HepG2 (cell line): Measurements from ENCODE around the gene ZWILCH. TPM values are rescaled to one million over a fixed set of nuclear protein-coding genes. Genes with fewer than 3 reads are reported as not detected.

Experiments used
- ATAC-seq: fragments of 200-7000 bp; cut with Tn5 transposase; 3 replicates; pipeline ENCODE4 v1.9.1; 2020; ENCODE audit warnings: mild to moderate bottlenecking, moderate library complexity
- BruUV-seq: library from RNA; stranded (reverse); fragments of 400-500 nt; replicated peaks from 2 replicates; lab custom pipeline; 2021; lab: Mats Ljungman, UMichigan
- CTCF ChIA-PET: fragments of 300-600 bp; formaldehyde crosslinking; extraction: SDS; loops from one replicate; lab custom pipeline; 2021; ENCODE audit warnings: low total read pairs, inconsistent platforms, low intra/inter-chr PET ratio; lab: Yijun Ruan, JAX
- POLR2A ChIA-PET: fragments of 350-600 bp; sonication (Branson Sonifier 250); formaldehyde crosslinking; loops from one replicate; lab custom pipeline; 2020; ENCODE audit warnings: antibody characterized with exemption, inconsistent platforms; lab: Yijun Ruan, JAX
- DNase-seq: peaks from one replicate; pipeline ENCODE4 v3.0.0-alpha.2; 2015; ENCODE audit warnings: low spot score
- FAIRE-seq: peaks from 3 replicates; lab custom pipeline; 2011; peaks lifted over from hg19 to GRCh38; lab: Jason Lieb, UNC
- H2AFZ ChIP-seq: one replicate; pipeline ENCODE4 v1.6.1; 2011; ENCODE audit warnings: low read length, inconsistent platforms
- H3K27ac ChIP-seq: fragments of 300-600 bp; 3 replicates; pipeline ENCODE4 v1.8.0; 2011; ENCODE audit warnings: mixed run types, mild to moderate bottlenecking, mixed read lengths, low read length, inconsistent platforms; ENCODE audit not compliant: insufficient read depth; ENCODE audit errors: extremely low read length
- H3K27me3 ChIP-seq, 2 experiments: fragments of 200-600 bp in 1 of 2; 2 replicates in 1 of 2; 3 replicates in 1 of 2; pipeline versions ENCODE4 v1.6.0 to v1.8.0; 2011; ENCODE audit warnings: low read length in 2 of 2, mild to moderate bottlenecking in 2 of 2, moderate library complexity in 2 of 2, inconsistent platforms in 1 of 2; ENCODE audit not compliant: insufficient read depth in 2 of 2, control insufficient read depth in 1 of 2
- H3K36me3 ChIP-seq, 2 experiments: fragments of 200-600 bp in 1 of 2; replicated peaks in 1 of 2; 2 replicates in 1 of 2; 3 replicates in 1 of 2; pipeline versions ENCODE4 v1.5.1 to v1.8.0; 2011; ENCODE audit warnings: low read length in 2 of 2, inconsistent platforms in 1 of 2; ENCODE audit not compliant: insufficient read depth in 2 of 2, control insufficient read depth in 1 of 2
- H3K4me1 ChIP-seq: 2 replicates; pipeline ENCODE4 v1.5.1; 2012; ENCODE audit warnings: low read length, inconsistent platforms; ENCODE audit not compliant: insufficient read depth
- H3K4me2 ChIP-seq: 2 replicates; pipeline ENCODE4 v1.6.0; 2011; ENCODE audit warnings: low read depth, low read length, inconsistent platforms
- H3K4me3 ChIP-seq, 3 experiments: fragments of 200-600 bp in 1 of 3; sonication (generic), shearing (Covaris generic) in 1 of 3; replicated peaks in 1 of 3; 2 replicates each; pipeline ENCODE4 v1.5.1; 2011 to 2016; ENCODE audit warnings: low read length in 3 of 3, inconsistent platforms in 2 of 3, low read depth in 2 of 3, mild to moderate bottlenecking in 2 of 3, control low read depth in 1 of 3, mixed read lengths in 1 of 3; ENCODE audit not compliant: insufficient read depth in 1 of 3
- H3K79me2 ChIP-seq: one replicate; pipeline ENCODE4 v1.6.1; 2011; ENCODE audit warnings: low read length, inconsistent platforms; ENCODE audit not compliant: insufficient read depth
- H3K9ac ChIP-seq: 2 replicates; pipeline ENCODE4 v1.6.0; 2011; ENCODE audit warnings: mild to moderate bottlenecking, low read depth, low read length, inconsistent platforms; ENCODE audit not compliant: insufficient read depth
- H3K9me3 ChIP-seq: 2 replicates; pipeline ENCODE4 v1.5.1; 2012; ENCODE audit warnings: mild to moderate bottlenecking, low read length
- H4K20me1 ChIP-seq: 2 replicates; pipeline ENCODE4 v1.6.0; 2011; ENCODE audit warnings: inconsistent platforms, mild to moderate bottlenecking, low read length, moderate library complexity; ENCODE audit not compliant: insufficient read depth
- GMEB2 ChIP-seq: IDR thresholded peaks from 2 replicates; pipeline ENCODE4 v1.6.1; 2016; ENCODE audit warnings: missing biosample characterization, missing genetic modification reagents, low read depth
- HMG20A ChIP-seq: IDR thresholded peaks from 2 replicates; pipeline ENCODE4 v1.6.1; 2016; ENCODE audit warnings: borderline replicate concordance
- HNRNPK ChIP-seq: fragments of 200-400 bp; formaldehyde crosslinking; IDR thresholded peaks from 2 replicates; pipeline ENCODE4 v1.6.1; 2018; ENCODE audit warnings: low read length, low read depth, moderate library complexity, mild to moderate bottlenecking; ENCODE audit not compliant: poor library complexity, severe bottlenecking
- HNRNPL ChIP-seq: fragments of 200-400 bp; formaldehyde crosslinking; IDR thresholded peaks from 2 replicates; pipeline ENCODE4 v1.6.1; 2017; ENCODE audit warnings: mild to moderate bottlenecking, low read depth, low read length
- NFKBIZ ChIP-seq: IDR thresholded peaks from 2 replicates; pipeline ENCODE4 v1.6.1; 2018; ENCODE audit warnings: missing genetic modification reagents, missing compliant biosample characterization
- ZBTB25 ChIP-seq: IDR thresholded peaks from 2 replicates; pipeline ENCODE4 v1.6.1; 2018; ENCODE audit warnings: missing genetic modification reagents
- ZBTB3 ChIP-seq: sonication (generic); formaldehyde crosslinking; IDR thresholded peaks from 2 replicates; pipeline ENCODE4 v1.4.0; 2020; ENCODE audit warnings: low read depth, mild to moderate bottlenecking, moderate library complexity, missing genetic modification reagents, borderline replicate concordance
- ZNF549 ChIP-seq: sonication (generic); formaldehyde crosslinking; IDR thresholded peaks from 2 replicates; pipeline ENCODE4 v1.5.0; 2020; ENCODE audit warnings: missing genetic modification reagents
- WGBS: methylation state at CpG from one replicate; pipeline ENCODE4 v1.1.6; 2017; ENCODE audit warnings: low lambda C conversion rate; 5-methylcytosine and 5-hydroxymethylcytosine counted together
- in situ Hi-C: cut with HindIII; loops from 2 replicates; pipeline ENCODE4 v1.10.0; 2017; ENCODE audit warnings: low pct_unique_long_range_greater_than_20kb; ENCODE audit not compliant: extremely low pct_ligation_motif_present
- intact Hi-C: fragments of 100-400 bp; cut with micrococcal nuclease; formaldehyde crosslinking; loops from one replicate; pipeline ENCODE4 v1.10.0; 2022; ENCODE audit not compliant: unreplicated experiment
- polyA plus RNA-seq, 8 experiments: library from polyadenylated mRNA; depleted of rRNA in 3 of 8; stranded (reverse) in 7 of 8; unstranded in 1 of 8; fragments of >200 nt; fragmentation: Illumina TruSeq in 4 of 8; extraction: Trizol in 4 of 8; gene quantifications; 2 replicates each; pipeline versions ENCODE4 v1.2.1 to v1.2.3, GENCODE V29; 2011 to 2016; ENCODE audit warnings: low read depth in 4 of 8, missing spikeins in 1 of 8, mixed read lengths in 1 of 8; ENCODE audit not compliant: insufficient read depth in 1 of 8
- total RNA-seq, 5 experiments: library from RNA; depleted of rRNA; stranded (reverse); fragments of >200 nt; fragmentation: Illumina TruSeq; extraction: Trizol; gene quantifications; 2 replicates each; pipeline ENCODE4 v1.2.3, GENCODE V29; 2016; ENCODE audit warnings: low read depth in 1 of 5

The ZWILCH gene
- total and polyA plus RNA-seq, 2 of the 13 experiments (the other 11 are each of a cell fraction or from before 2014, with no cell fraction given), result 9.5 to 27.8 TPM

GRCh38 chr15:66474963-66475362 lies 30.2 kb upstream of the ZWILCH start:
- no peaks in the 10 kb centered on the region for H4K20me1 ChIP-seq
- ATAC-seq, result no peak
- H3K4me1 ChIP-seq, result peaks cover 15% of the 10 kb centered on the region
- H3K4me2 ChIP-seq, result no peak overlapping the region
- H3K4me3 ChIP-seq, result no peak overlapping the region
- in situ Hi-C loops, result loop anchor here (25.0 kb wide), 1 partner anchor 88 kb away; the partner anchor contains the start of gene MAP2K1
- no peaks in the 10 kb centered on the region for H3K27me3 ChIP-seq
- no peaks in the 10 kb centered on the region for H3K9me3 ChIP-seq
- no peak overlapping the region for H3K27ac ChIP-seq
- no peaks in the 10 kb centered on the region for H3K79me2 ChIP-seq
- H3K9ac ChIP-seq, result no peak overlapping the region
- CTCF ChIA-PET, result no interaction called here
- WGBS, result 99% methylated on average over 3 of the region's 3 CpGs
- TF ChIP-seq HNRNPK, result no peak
- no peak for TF ChIP-seq HNRNPL
- TF ChIP-seq HMG20A (CRISPR knock-in tag), result no peak
- no peak for TF ChIP-seq ZBTB3 (CRISPR knock-in tag)
- no peak for TF ChIP-seq ZBTB25 (CRISPR knock-in tag)
- no peak for TF ChIP-seq NFKBIZ (CRISPR knock-in tag)
- no peak for TF ChIP-seq GMEB2 (CRISPR knock-in tag)
- TF ChIP-seq ZNF549 (CRISPR knock-in tag), result no peak
- DNase-seq, result no peak
- no peak for FAIRE-seq
- intact Hi-C loops, result no loop called here
- H2AFZ ChIP-seq, result no peak overlapping the region
- H3K36me3 ChIP-seq, result peaks cover 1 to 3% of the 10 kb centered on the region in 2 experiments; a peak in 1 of 5 replicates
- no TSS peak for BruUV-seq
- POLR2A ChIA-PET, result no interaction called here
